WERI-Rb-1 (cell line): ENCODE measurements around the gene RALBP1.

Source experiments
- DNase-seq: peaks from one replicate; pipeline ENCODE4 v3.0.0-alpha.2; 2020
- H3K27ac ChIP-seq: fragments of 250-450 bp; sonication (Bioruptor Pico); 2 replicates; pipeline ENCODE4 v1.5.1; 2020; ENCODE audit warnings: mild to moderate bottlenecking, moderate library complexity
- H3K27me3 ChIP-seq: fragments of 250-450 bp; sonication (Bioruptor Pico); 2 replicates; pipeline ENCODE4 v1.5.1; 2021; ENCODE audit warnings: mild to moderate bottlenecking, low read depth, moderate library complexity; ENCODE audit not compliant: insufficient read depth, severe bottlenecking
- H3K36me3 ChIP-seq: fragments of 250-450 bp; sonication (Bioruptor Pico); 2 replicates; pipeline ENCODE4 v1.5.1; 2020; ENCODE audit warnings: mild to moderate bottlenecking, moderate library complexity
- H3K4me3 ChIP-seq: 2 replicates; pipeline ENCODE4 v1.5.1; 2011; ENCODE audit warnings: low read depth, mild to moderate bottlenecking, control low read depth, low read length
- H3K9me3 ChIP-seq: fragments of 250-450 bp; sonication (Bioruptor Pico); 2 replicates; pipeline ENCODE4 v1.5.1; 2021; ENCODE audit warnings: mild to moderate bottlenecking, moderate library complexity; ENCODE audit not compliant: severe bottlenecking
- CTCF ChIP-seq: IDR thresholded peaks from 2 replicates; pipeline ENCODE4 v1.5.1; 2011; ENCODE audit warnings: low read depth, mild to moderate bottlenecking, control low read depth, inconsistent platforms, low read length

RALBP1 gene

GRCh38 chr18:9520666-9521065 lies 45.4 kb downstream of the RALBP1 start:
- Histone ChIP-seq H3K27ac (no peak overlapping the region), H3K4me3 (no peak overlapping the region), H3K27me3 (no peaks in the 10 kb centered on the region), H3K9me3 (no peaks in the 10 kb centered on the region), H3K36me3 (peaks cover 28% of the 10 kb centered on the region)
- no peak for TF ChIP-seq CTCF
- DNase-seq: no peak

DNA sequence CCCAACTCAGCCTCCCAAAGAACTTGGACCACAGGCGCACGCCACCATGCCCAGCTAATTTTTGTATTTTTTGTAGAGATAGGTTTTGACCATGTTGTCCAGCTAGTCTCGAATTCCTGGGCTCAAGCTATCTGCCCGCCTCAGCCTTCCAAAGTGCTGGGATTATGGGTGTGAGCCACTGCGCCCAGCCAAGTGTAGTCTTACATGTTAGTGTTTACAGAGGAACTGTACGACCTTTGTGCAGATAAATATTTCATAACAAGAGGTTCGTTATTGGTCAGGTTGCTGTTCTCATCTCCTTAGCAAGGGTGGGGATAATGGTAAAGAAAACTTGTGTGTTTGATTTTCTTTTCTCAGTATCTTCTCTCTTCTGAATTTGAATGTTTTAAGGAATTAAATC lies 46.5 kb downstream of the RALBP1 start:
- Histone ChIP-seq H3K27me3 (no peaks in the 10 kb centered on the region), H3K36me3 (peaks cover 28% of the 10 kb centered on the region)
- no peak for TF ChIP-seq CTCF

GRCh38 chr18:9522952-9523351 lies 47.6 kb downstream of the RALBP1 start:
- no peak for TF ChIP-seq CTCF

More for the DNA sequence above, 46.5 kb downstream of the RALBP1 start:
- H3K27ac ChIP-seq: no peak overlapping the region
- H3K9me3 ChIP-seq: no peaks in the 10 kb centered on the region
- no peak for DNase-seq
- H3K4me3 ChIP-seq: no peak overlapping the region

GRCh38 chr18:9526458-9526857 lies 51.1 kb downstream of the RALBP1 start:
- Histone ChIP-seq H3K27me3 (no peaks in the 10 kb centered on the region), H3K27ac (no peak overlapping the region), H3K36me3 (peaks cover 27% of the 10 kb centered on the region), H3K9me3 (peaks cover 5% of the 10 kb centered on the region), H3K4me3 (no peak overlapping the region)
- no peak for DNase-seq
- TF ChIP-seq CTCF: no peak

More at GRCh38 chr18:9522952-9523351, 47.6 kb downstream of the RALBP1 start:
- Histone ChIP-seq H3K9me3 (peaks cover 3% of the 10 kb centered on the region), H3K27ac (no peak overlapping the region), H3K27me3 (no peaks in the 10 kb centered on the region), H3K36me3 (peaks cover 24% of the 10 kb centered on the region), H3K4me3 (no peak overlapping the region)
- no peak for DNase-seq

- H3K36me3 ChIP-seq: peaks cover 41% of the 10 kb centered on the region
- peaks cover 5% of the 10 kb centered on the region for H3K9me3 ChIP-seq
- no peak for DNase-seq
- no peak overlapping the region for H3K4me3 ChIP-seq
- no peak for TF ChIP-seq CTCF
- H3K27me3 ChIP-seq: no peaks in the 10 kb centered on the region
- H3K27ac ChIP-seq: no peak overlapping the region
Measured at GRCh38 chr18:9530226-9531009, 55.1 kb downstream of the RALBP1 start.

DNA sequence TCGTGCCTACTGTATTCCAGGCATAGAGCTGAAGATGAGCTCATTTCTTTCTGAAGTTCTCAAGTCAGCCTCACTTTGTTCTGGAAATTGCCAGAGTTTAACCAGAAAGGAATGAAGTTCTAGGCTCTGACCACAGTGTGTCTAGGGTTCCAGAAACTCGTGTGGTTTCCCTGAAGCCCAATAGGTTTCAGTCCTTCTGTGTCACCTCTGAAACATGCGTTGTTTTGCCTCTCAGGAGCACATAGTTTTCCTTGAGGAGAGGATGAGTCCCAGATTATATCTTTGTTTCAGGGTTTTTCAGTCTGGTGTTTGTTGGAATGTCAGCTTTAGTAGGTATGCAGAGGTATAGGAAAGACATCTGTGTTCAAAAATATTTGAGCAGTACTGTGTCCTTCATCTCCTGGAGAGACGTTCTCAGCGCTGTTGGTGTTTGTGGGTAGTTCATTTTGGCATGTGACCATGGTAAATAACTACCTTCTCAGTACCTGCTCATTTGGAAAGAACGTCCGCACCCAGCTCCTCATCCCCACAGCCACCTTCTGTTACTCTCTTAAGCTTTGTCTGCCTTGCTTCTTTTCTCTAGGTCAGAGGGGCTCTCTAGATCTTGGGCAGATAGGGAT lies 56.6 kb downstream of the RALBP1 start:
- Histone ChIP-seq H3K27me3 (no peaks in the 10 kb centered on the region), H3K27ac (no peak overlapping the region)

More for the DNA sequence above, 56.6 kb downstream of the RALBP1 start:
- DNase-seq: no peak
- Histone ChIP-seq H3K9me3 (peaks cover 5% of the 10 kb centered on the region), H3K36me3 (peaks cover 45% of the 10 kb centered on the region), H3K4me3 (no peak overlapping the region)
- no peak for TF ChIP-seq CTCF
